GM12878 (cell line): Measurements from ENCODE around the gene PSME3. TPM values are rescaled to one million over a fixed set of nuclear protein-coding genes. Genes with fewer than 3 reads are reported as not detected.

ENCODE experiments used
- ATAC-seq: fragments of 200-7000 bp; cut with Tn5 transposase; 3 replicates; pipeline ENCODE4 v1.9.1; 2020; ENCODE audit warnings: mild to moderate bottlenecking, moderate library complexity
- BruUV-seq: library from RNA; stranded (reverse); fragments of 400-500 nt; replicated peaks from 2 replicates; lab custom pipeline; 2021; lab: Mats Ljungman, UMichigan
- CTCF ChIA-PET: fragments of 300-600 bp; sonication (Branson Sonifier 250); formaldehyde crosslinking; extraction: SDS; loops from one replicate; lab custom pipeline; 2021; ENCODE audit warnings: inconsistent platforms; lab: Yijun Ruan, JAX
- POLR2A ChIA-PET: fragments of 350-600 bp; formaldehyde crosslinking; extraction: SDS; loops from one replicate; lab custom pipeline; 2021; ENCODE audit warnings: inconsistent platforms; lab: Charles Lee
- RAD21 ChIA-PET: fragments of 300-600 bp; sonication (Branson Sonifier 250); formaldehyde crosslinking; loops from one replicate; lab custom pipeline; 2023; ENCODE audit warnings: antibody characterized with exemption; ENCODE audit not compliant: unreplicated experiment; lab: Charles Lee
- SMC1A ChIA-PET: fragments of 300-600 bp; sonication (Branson Sonifier 250); formaldehyde crosslinking; loops from one replicate; lab custom pipeline; 2023; ENCODE audit not compliant: unreplicated experiment, uncharacterized antibody; lab: Charles Lee
- DNase-seq: peaks from one replicate; pipeline ENCODE4 v3.0.0-alpha.2; 2011; ENCODE audit warnings: low read depth, low spot score
- FAIRE-seq: peaks from 3 replicates; lab custom pipeline; 2011; peaks lifted over from hg19 to GRCh38; lab: Jason Lieb, UNC
- H2AFZ ChIP-seq: 2 replicates; pipeline ENCODE4 v1.6.0; 2011; ENCODE audit warnings: low read depth, low read length, control low read depth; ENCODE audit not compliant: control insufficient read depth
- H3K27ac ChIP-seq: 2 replicates; pipeline ENCODE4 v1.5.1; 2011; ENCODE audit warnings: control low read depth; ENCODE audit not compliant: control insufficient read depth, insufficient read depth
- H3K27me3 ChIP-seq, 2 experiments: replicated peaks in 1 of 2; 2 replicates each; pipeline versions ENCODE4 v1.6.0 to v1.6.1; 2011; ENCODE audit warnings: low read length in 1 of 2; ENCODE audit not compliant: control insufficient read depth in 2 of 2, insufficient read depth in 2 of 2
- H3K36me3 ChIP-seq, 2 experiments: 2 replicates each; pipeline ENCODE4 v1.5.1; 2011; ENCODE audit warnings: low read length in 1 of 2; ENCODE audit not compliant: control insufficient read depth in 2 of 2, insufficient read depth in 2 of 2
- H3K4me1 ChIP-seq: 2 replicates; pipeline ENCODE4 v1.6.1; 2011; ENCODE audit warnings: mild to moderate bottlenecking, low read length, moderate library complexity, mixed read lengths; ENCODE audit not compliant: control insufficient read depth, insufficient read depth
- H3K4me2 ChIP-seq: 2 replicates; pipeline ENCODE4 v1.6.0; 2011; ENCODE audit warnings: control low read depth; ENCODE audit not compliant: control insufficient read depth, insufficient read depth
- H3K4me3 ChIP-seq: fragments of 200-600 bp; sonication (generic); 2 replicates; pipeline ENCODE4 v1.5.1; 2016
- H3K79me2 ChIP-seq: 2 replicates; pipeline ENCODE4 v1.6.0; 2011; ENCODE audit warnings: low read length; ENCODE audit not compliant: control insufficient read depth, insufficient read depth
- H3K9ac ChIP-seq: 2 replicates; pipeline ENCODE4 v1.8.0; 2011; ENCODE audit warnings: low read length, control low read depth, mixed read lengths; ENCODE audit not compliant: control insufficient read depth, insufficient read depth
- H3K9me3 ChIP-seq: replicated peaks from 3 replicates; pipeline ENCODE4 v1.5.1; 2011; ENCODE audit warnings: mild to moderate bottlenecking, low read length; ENCODE audit not compliant: control insufficient read depth, insufficient read depth
- H4K20me1 ChIP-seq: 2 replicates; pipeline ENCODE4 v1.6.0; 2011; ENCODE audit not compliant: control insufficient read depth, insufficient read depth
- BHLHE40 ChIP-seq, 2 experiments: fragments of 450-650 bp in 1 of 2; IDR thresholded peaks; 2 replicates each; pipeline ENCODE4 v1.6.1; 2011 to 2017; ENCODE audit warnings: low read depth in 2 of 2, borderline replicate concordance in 1 of 2, improper control_type of control experiment in 1 of 2, low read length in 1 of 2, mild to moderate bottlenecking in 1 of 2
- MYC ChIP-seq: IDR thresholded peaks from 2 replicates; pipeline ENCODE4 v1.6.1; 2011; ENCODE audit warnings: mild to moderate bottlenecking, low read length, moderate library complexity, inconsistent platforms; ENCODE audit not compliant: insufficient read depth, insufficient replicate concordance, insufficient read length, severe bottlenecking
- POLR2A ChIP-seq: IDR thresholded peaks from 2 replicates; pipeline ENCODE4 v1.6.1; 2011; ENCODE audit warnings: low read depth, mild to moderate bottlenecking, low read length
- POLR2AphosphoS2 ChIP-seq: IDR thresholded peaks from 2 replicates; pipeline ENCODE4 v1.6.1; 2011; ENCODE audit warnings: low read depth, mild to moderate bottlenecking, low read length, improper control_type of control experiment, moderate library complexity
- POU2F2 ChIP-seq: IDR thresholded peaks from 3 replicates; pipeline ENCODE4 v1.6.1; 2011; ENCODE audit warnings: low read depth, mild to moderate bottlenecking, low read length, borderline replicate concordance
- RUNX3 ChIP-seq: IDR thresholded peaks from 2 replicates; pipeline ENCODE4 v1.6.1; 2012; ENCODE audit warnings: low read length, inconsistent platforms
- SPI1 ChIP-seq: IDR thresholded peaks from 2 replicates; pipeline ENCODE4 v1.6.1; 2011; ENCODE audit warnings: low read depth, mild to moderate bottlenecking, low read length, moderate library complexity, borderline replicate concordance; ENCODE audit not compliant: insufficient read depth
- SREBF1 ChIP-seq: IDR thresholded peaks from 2 replicates; pipeline ENCODE4 v1.6.1; 2012; ENCODE audit warnings: mild to moderate bottlenecking, low read length
- STAT3 ChIP-seq: IDR thresholded peaks from 2 replicates; pipeline ENCODE4 v1.6.1; 2011; ENCODE audit warnings: low read depth, low read length, improper control_type of control experiment
- ZSCAN29 ChIP-seq: fragments of 450-650 bp; IDR thresholded peaks from 2 replicates; pipeline ENCODE4 v1.6.1; 2017; ENCODE audit warnings: mild to moderate bottlenecking, moderate library complexity
- WGBS: methylation state at CpG from one replicate; pipeline ENCODE4 v1.1.6; 2016; ENCODE audit warnings: low lambda C conversion rate; ENCODE audit not compliant: insufficient replicate concordance, insufficient coverage; ENCODE audit errors: missing lambda C conversion rate; 5-methylcytosine and 5-hydroxymethylcytosine counted together
- in situ Hi-C: fragments of 300-500 bp; cut with MboI; formaldehyde crosslinking; loops from 9 replicates; pipeline ENCODE4 v1.14.3; 2018; ENCODE audit warnings: mixed read lengths
- intact Hi-C: fragments of 100-400 bp; cut with micrococcal nuclease; formaldehyde crosslinking; loops from one replicate; pipeline ENCODE4 v1.14.2; 2022; ENCODE audit not compliant: unreplicated experiment
- polyA plus RNA-seq, 11 experiments: library from polyadenylated mRNA; depleted of rRNA in 4 of 11; unstranded in 6 of 11; stranded (reverse) in 5 of 11; fragments of >200 nt; fragmentation: Nextera tagmentation in 4 of 11; fragmentation: Illumina TruSeq in 1 of 11; extraction: Ambion mirVana in 4 of 11; extraction: Trizol in 1 of 11; gene quantifications; 1 replicate in 1 of 11; 2 replicates in 10 of 11; pipeline versions ENCODE4 v1.2.1 to v1.2.3, GENCODE V29; 2011 to 2016; ENCODE audit warnings: inconsistent platforms in 2 of 11, missing spikeins in 2 of 11, low read depth in 1 of 11
- total RNA-seq, 4 experiments: library from RNA; depleted of rRNA in 3 of 4; stranded (reverse); fragments of >200 nt in 3 of 4; fragmentation: Illumina TruSeq in 1 of 4; extraction: Trizol in 1 of 4; gene quantifications; 2 replicates each; pipeline versions ENCODE4 v1.2.1 to v1.2.3, GENCODE V29; 2013 to 2021

The PSME3 gene
- total and polyA plus RNA-seq, 10 of the 15 experiments (the other 5 are each of a cell fraction or from before 2014, with no cell fraction given), result 26.9 to 330 (median 137) TPM

- Histone ChIP-seq H3K36me3 (peaks cover 14 to 20% of the 10 kb centered on the region in 2 experiments), H3K79me2 (no peaks in the 10 kb centered on the region), H4K20me1 (no peaks in the 10 kb centered on the region), H3K9ac (no peak overlapping the region), H3K27me3 (no peaks in the 10 kb centered on the region), H3K4me3 (no peak overlapping the region), H3K9me3 (no peaks in the 10 kb centered on the region), H3K4me2 (no peak overlapping the region), H2AFZ (no peak overlapping the region), H3K27ac (no peak overlapping the region), H3K4me1 (no peaks in the 10 kb centered on the region; the same call in 1 of the 2 replicates)
- ChIA-PET SMC1A (interaction anchor here (0.6 to 1.3 kb wide), 3 partner anchors 82 to 218 kb away, joined by 3 to 4 read pairs (median 3); partner anchors contain the start of gene RPL27), POLR2A (interaction anchor here (0.6 kb wide), 1 partner anchor 101 kb away, joined by 3 read pairs; no protein-coding TSS in a partner anchor), RAD21 (interaction anchor here (1.1 to 1.4 kb wide), 2 partner anchors 83 to 151 kb away, joined by 3 to 4 read pairs; partner anchors contain the start of gene RPL27), CTCF (interaction anchor here (1.5 to 2.1 kb wide), 2 partner anchors 23 to 151 kb away, joined by 4 to 7 read pairs; partner anchors contain the start of genes BECN1 and RPL27)
- no peak for FAIRE-seq
- intact Hi-C loops (loop anchor here (10.0 kb wide), 1 partner anchor 148 kb away; the partner anchor contains the start of gene RPL27), in situ Hi-C loops (no loop called here)
- no peak for ATAC-seq
- BruUV-seq, result no TSS peak
- TF ChIP-seq STAT3, result no peak
- TF ChIP-seq POLR2AphosphoS2, result 0 out of 2 replicates have a peak, but pooled peaks have one; percentile 7
- TF ChIP-seq POLR2A, result peak; percentile 3; the same call in 1 of the 2 replicates
- no peak for TF ChIP-seq MYC
- no peak for TF ChIP-seq SREBF1
- no peak for TF ChIP-seq ZSCAN29
- TF ChIP-seq BHLHE40 (IDR thresholded peaks at IDR 0.05; ENCODE audit: borderline replicate concordance in 1 of 2, low read depth in 2 of 2, low read length in 1 of 2), result no peak
- no peak for TF ChIP-seq RUNX3
- no peak for TF ChIP-seq POU2F2
- no peak for TF ChIP-seq SPI1
- no peak for DNase-seq
- 85% methylated on average over 8 of the region's 9 CpGs for WGBS
These were observed 13.5 kb downstream of the PSME3 start for GRCh38 chr17:42846594-42847280.
